Peyer's patch (tissue), 4 donors: ENCODE measurements around the gene WIPF1. TPM values are rescaled to one million over a fixed set of nuclear protein-coding genes. Genes with fewer than 3 reads are reported as not detected.

Source experiments
- DNase-seq, 3 donors: peaks; one replicate each; pipeline ENCODE4 v3.0.0-alpha.2; 2017 to 2019
- H3K27ac ChIP-seq, 4 donors: fragments of 200-600 bp; sonication (generic); one replicate each; pipeline ENCODE4 v1.5.1; 2016 to 2019
- H3K27me3 ChIP-seq, 2 donors: fragments of 200-600 bp; sonication (generic); one replicate each; pipeline ENCODE4 v1.5.1; 2019
- H3K36me3 ChIP-seq, 3 donors: fragments of 200-600 bp; sonication (generic); one replicate each; pipeline ENCODE4 v1.5.1; 2016 to 2019
- H3K4me1 ChIP-seq, 4 donors: fragments of 200-600 bp; sonication (generic); one replicate each; pipeline ENCODE4 v1.5.1; 2016 to 2019
- H3K4me3 ChIP-seq, 4 donors: fragments of 200-600 bp; sonication (generic); 1 replicate in 3 of 4; 2 replicates in 1 of 4; pipeline ENCODE4 v1.5.1; 2016 to 2019; ENCODE audit warnings: mild to moderate bottlenecking in 1 of 4
- H3K9me3 ChIP-seq, 4 donors: fragments of 200-600 bp; sonication (generic); one replicate each; pipeline ENCODE4 v1.5.1; 2016 to 2019; ENCODE audit warnings: mild to moderate bottlenecking in 1 of 4
- POLR2A ChIP-seq, 2 donors: fragments of 450-650 bp; IDR thresholded peaks; one replicate each; pipeline ENCODE4 v1.5.1; 2017; ENCODE audit warnings: antibody characterized with exemption in 2 of 2, mild to moderate bottlenecking in 2 of 2, moderate library complexity in 2 of 2
- small RNA-seq, 2 donors: library from RNA; depleted of rRNA; stranded (forward); fragments of <200 nt; gene quantifications; one replicate each; pipeline ENCODE3, GENCODE V24; 2016
- total RNA-seq, 4 donors: library from RNA; depleted of rRNA; stranded (reverse); fragments of >200 nt; gene quantifications; one replicate each; pipeline ENCODE4 v1.1.0, GENCODE V29; 2016
- TF ChIP-seq, protein P1 (sequence below), 6 experiments: fragments of 450-650 bp in 4 of 6; fragments of 200-600 bp in 2 of 6; sonication (generic) in 1 of 6; IDR thresholded peaks; one replicate each; pipeline ENCODE4 v1.5.1; 2017 to 2019; ENCODE audit warnings: antibody characterized with exemption in 6 of 6, mild to moderate bottlenecking in 3 of 6, moderate library complexity in 1 of 6

WIPF1 gene
- total RNA-seq, 4 donors from 2014 or later: 7.4 to 81.7 (median 17.3) TPM

DNA sequence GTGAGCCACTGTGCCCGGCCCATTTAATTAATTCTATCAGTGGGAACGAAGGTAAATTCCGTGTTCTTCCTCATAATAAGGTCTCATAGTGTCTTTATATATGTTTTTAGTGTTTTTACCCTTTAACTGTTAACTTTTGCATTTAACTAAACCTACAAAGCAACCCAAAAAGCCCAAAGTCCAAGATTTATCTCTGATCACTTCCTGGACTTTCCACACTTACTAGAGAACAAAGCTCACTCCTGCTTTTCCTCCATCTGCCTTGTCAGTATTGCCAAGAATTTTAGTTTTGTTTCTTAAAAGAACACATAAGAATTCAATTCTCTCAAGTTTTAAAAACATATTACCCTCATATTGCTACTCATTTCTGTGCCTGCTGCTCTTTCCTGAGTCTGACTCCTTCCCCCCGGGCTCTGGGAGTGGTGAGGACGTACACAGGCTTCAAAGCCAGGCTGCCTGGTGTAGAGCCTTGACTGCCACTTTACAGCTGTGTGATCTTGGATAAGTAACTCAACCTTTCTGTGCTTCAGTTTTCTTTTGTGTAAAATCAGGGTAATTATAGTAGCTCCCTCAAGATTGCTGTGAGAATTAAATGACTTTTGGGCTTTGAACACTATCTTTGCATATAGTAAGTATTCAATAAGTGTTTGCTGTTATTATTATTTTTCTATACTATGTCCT, 85.9 kb downstream of the WIPF1 start:
- H3K27ac ChIP-seq: no peak overlapping the region
- H3K27me3 ChIP-seq: no peaks in the 10 kb centered on the region
- H3K4me3 ChIP-seq: no peak overlapping the region
- no peak for DNase-seq
- TF ChIP-seq, protein P1, sequence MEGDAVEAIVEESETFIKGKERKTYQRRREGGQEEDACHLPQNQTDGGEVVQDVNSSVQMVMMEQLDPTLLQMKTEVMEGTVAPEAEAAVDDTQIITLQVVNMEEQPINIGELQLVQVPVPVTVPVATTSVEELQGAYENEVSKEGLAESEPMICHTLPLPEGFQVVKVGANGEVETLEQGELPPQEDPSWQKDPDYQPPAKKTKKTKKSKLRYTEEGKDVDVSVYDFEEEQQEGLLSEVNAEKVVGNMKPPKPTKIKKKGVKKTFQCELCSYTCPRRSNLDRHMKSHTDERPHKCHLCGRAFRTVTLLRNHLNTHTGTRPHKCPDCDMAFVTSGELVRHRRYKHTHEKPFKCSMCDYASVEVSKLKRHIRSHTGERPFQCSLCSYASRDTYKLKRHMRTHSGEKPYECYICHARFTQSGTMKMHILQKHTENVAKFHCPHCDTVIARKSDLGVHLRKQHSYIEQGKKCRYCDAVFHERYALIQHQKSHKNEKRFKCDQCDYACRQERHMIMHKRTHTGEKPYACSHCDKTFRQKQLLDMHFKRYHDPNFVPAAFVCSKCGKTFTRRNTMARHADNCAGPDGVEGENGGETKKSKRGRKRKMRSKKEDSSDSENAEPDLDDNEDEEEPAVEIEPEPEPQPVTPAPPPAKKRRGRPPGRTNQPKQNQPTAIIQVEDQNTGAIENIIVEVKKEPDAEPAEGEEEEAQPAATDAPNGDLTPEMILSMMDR (IDR thresholded peaks at IDR 0.05): no peak
- no peak for TF ChIP-seq POLR2A (IDR thresholded peaks at IDR 0.05)
- no peaks in the 10 kb centered on the region for H3K4me1 ChIP-seq
- H3K36me3 ChIP-seq: no peaks in the 10 kb centered on the region
- H3K9me3 ChIP-seq: peaks cover 0 to 7% (median 0%) of the 10 kb centered on the region in 4 donors

DNA sequence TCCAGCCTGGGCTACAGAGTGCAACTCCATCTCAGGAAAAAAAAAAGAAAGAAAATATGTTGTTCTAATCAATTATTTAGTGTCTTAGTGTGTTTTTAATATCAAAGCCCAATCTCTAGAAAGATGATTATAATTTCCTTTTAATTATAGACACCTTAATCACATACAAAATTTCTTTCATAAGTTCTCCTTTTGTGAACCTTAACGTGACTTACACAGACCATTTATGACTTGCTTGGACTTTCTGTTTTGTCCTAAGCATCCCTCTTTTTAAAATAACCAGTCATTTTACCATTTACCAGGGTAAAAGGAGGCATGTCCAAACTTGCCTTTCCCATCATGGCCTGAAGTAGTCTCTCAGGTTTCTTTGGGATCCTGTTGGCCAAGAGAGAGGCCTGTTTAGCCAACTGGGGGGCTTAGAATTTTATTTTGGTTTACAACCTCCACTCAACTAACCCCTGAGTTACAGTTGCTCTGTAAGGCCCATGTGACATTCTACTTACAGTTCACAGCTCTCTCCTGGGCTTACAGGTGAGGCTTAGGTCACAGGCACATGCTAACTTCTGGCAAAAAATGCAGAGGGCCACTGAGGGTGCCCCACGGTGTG, 86.9 kb downstream of the WIPF1 start:
- Histone ChIP-seq H3K9me3 (peaks cover 0 to 7% (median 0%) of the 10 kb centered on the region in 4 donors), H3K27me3 (no peaks in the 10 kb centered on the region), H3K4me1 (no peaks in the 10 kb centered on the region), H3K4me3 (no peak overlapping the region), H3K36me3 (no peaks in the 10 kb centered on the region), H3K27ac (no peak overlapping the region)
- TF ChIP-seq, protein P1 (IDR thresholded peaks at IDR 0.05): no peak
- TF ChIP-seq POLR2A (IDR thresholded peaks at IDR 0.05): no peak
- no peak for DNase-seq

Small RNA genes lying within 50 kb of the gene (small RNA-seq; reads per million reads assigned to genes)
- gene RNU6-5P: 0 reads per million in 2 donors

Other genes starting within 250 kb of the WIPF1 start
- 10 to 100 TPM; 26.4 to 40.9 (median 29.8) TPM for gene SCRN3, start 202.1 kb downstream of the WIPF1 start, total RNA-seq
- gene GPR155, start 110.8 kb downstream of the WIPF1 start, total RNA-seq: 10 to 100 TPM in 1 of 4 donors, 1 to 10 TPM in 3; 1.8 to 48.7 (median 3.2) TPM
- gene CHRNA1, start 166.7 kb upstream of the WIPF1 start, total RNA-seq: not detected